Ishikawa (cell line): ENCODE data around the gene HAVCR2.

Experiments used
- FOXM1 ChIP-seq: IDR thresholded peaks from 2 replicates; pipeline ENCODE4 v1.6.1; 2012; ENCODE audit warnings: low read depth, borderline replicate concordance
- REST ChIP-seq: IDR thresholded peaks from 2 replicates; pipeline ENCODE4 v1.6.1; 2012; ENCODE audit warnings: low read depth, mild to moderate bottlenecking

GRCh38 chr5:157086751-157087359, 22.0 kb downstream of the HAVCR2 start:
- TF ChIP-seq REST (no peak), FOXM1 (no peak)
